Lower lobe of right lung (tissue), 2 donors: ENCODE measurements around the gene CUL1. TPM values are rescaled to one million over a fixed set of nuclear protein-coding genes. Genes with fewer than 3 reads are reported as not detected.

Experiments used
- ATAC-seq, 2 donors: fragments of 200-7000 bp; cut with Tn5 transposase; one replicate each; pipeline ENCODE4 v1.9.1; 2020 to 2022; ENCODE audit warnings: mild to moderate bottlenecking in 2 of 2, moderate library complexity in 2 of 2
- DNase-seq: peaks from one replicate; pipeline ENCODE4 v3.0.0-alpha.2; 2020
- H3K27ac ChIP-seq: fragments of 200-600 bp; one replicate; pipeline ENCODE4 v1.8.0; 2022
- H3K27me3 ChIP-seq: fragments of 200-600 bp; one replicate; pipeline ENCODE4 v1.8.0; 2022; ENCODE audit warnings: low read depth
- H3K36me3 ChIP-seq: fragments of 200-600 bp; one replicate; pipeline ENCODE4 v1.8.0; 2022; ENCODE audit warnings: mild to moderate bottlenecking
- H3K4me1 ChIP-seq: fragments of 200-600 bp; one replicate; pipeline ENCODE4 v1.8.0; 2022
- H3K4me3 ChIP-seq: fragments of 200-600 bp; one replicate; pipeline ENCODE4 v1.8.0; 2022; ENCODE audit warnings: mild to moderate bottlenecking
- H3K9me3 ChIP-seq: fragments of 200-600 bp; one replicate; pipeline ENCODE4 v1.8.0; 2022
- intact Hi-C: fragments of 100-400 bp; cut with DNase I; formaldehyde crosslinking; loops from one replicate; pipeline ENCODE4 v1.11.0; 2022
- total RNA-seq: library from RNA; stranded (reverse); fragmentation: NEBNext Ultra II Directional; extraction: Animal tissue kit (Norgen Biotek cat#: 25700); gene quantifications from one replicate; pipeline ENCODE4 v1.2.1, GENCODE V29; 2021
- TF ChIP-seq, protein P1 (sequence below): fragments of 200-600 bp; IDR thresholded peaks from one replicate; pipeline ENCODE4 v1.8.0; 2022; ENCODE audit warnings: antibody characterized with exemption, mild to moderate bottlenecking
- donor health status: DM: no; HTN: yes; CAD: no; lungs with severe emphysema.

CUL1 gene
- total RNA-seq, 1 donor from 2014 or later = 47.5 TPM

DNA sequence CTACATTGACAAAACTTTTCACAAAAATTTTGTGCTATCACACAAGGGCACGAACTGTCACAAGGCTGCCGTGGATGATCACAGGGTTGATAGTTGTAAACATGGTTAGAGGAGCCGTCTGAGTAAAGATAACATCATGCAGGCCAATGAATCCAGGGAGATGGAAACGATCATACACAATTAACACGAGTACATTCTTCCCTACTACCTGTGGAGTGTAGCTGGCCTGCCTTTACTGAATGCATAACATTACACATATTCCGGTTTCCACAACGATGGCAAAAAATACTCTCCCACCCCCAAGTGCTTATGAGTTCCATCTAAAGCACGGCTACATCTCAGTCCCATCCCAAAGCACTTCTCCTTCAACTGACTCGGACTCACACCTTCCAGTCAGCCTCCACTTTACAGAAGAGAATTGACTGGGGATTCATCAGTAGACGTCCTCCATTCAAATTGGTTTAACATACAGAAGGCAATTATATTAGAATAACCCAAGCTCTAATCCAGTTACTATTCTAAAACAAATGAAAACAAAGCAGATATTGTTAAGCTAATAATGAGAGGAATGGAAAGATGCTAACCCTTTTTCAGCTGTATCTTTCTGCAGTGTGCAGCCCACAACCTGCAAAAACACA lies 116.3 kb downstream of the CUL1 start:
- TF ChIP-seq, protein P1, sequence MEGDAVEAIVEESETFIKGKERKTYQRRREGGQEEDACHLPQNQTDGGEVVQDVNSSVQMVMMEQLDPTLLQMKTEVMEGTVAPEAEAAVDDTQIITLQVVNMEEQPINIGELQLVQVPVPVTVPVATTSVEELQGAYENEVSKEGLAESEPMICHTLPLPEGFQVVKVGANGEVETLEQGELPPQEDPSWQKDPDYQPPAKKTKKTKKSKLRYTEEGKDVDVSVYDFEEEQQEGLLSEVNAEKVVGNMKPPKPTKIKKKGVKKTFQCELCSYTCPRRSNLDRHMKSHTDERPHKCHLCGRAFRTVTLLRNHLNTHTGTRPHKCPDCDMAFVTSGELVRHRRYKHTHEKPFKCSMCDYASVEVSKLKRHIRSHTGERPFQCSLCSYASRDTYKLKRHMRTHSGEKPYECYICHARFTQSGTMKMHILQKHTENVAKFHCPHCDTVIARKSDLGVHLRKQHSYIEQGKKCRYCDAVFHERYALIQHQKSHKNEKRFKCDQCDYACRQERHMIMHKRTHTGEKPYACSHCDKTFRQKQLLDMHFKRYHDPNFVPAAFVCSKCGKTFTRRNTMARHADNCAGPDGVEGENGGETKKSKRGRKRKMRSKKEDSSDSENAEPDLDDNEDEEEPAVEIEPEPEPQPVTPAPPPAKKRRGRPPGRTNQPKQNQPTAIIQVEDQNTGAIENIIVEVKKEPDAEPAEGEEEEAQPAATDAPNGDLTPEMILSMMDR = no peak
- no peaks in the 10 kb centered on the region for H3K9me3 ChIP-seq
- DNase-seq = no peak

DNA sequence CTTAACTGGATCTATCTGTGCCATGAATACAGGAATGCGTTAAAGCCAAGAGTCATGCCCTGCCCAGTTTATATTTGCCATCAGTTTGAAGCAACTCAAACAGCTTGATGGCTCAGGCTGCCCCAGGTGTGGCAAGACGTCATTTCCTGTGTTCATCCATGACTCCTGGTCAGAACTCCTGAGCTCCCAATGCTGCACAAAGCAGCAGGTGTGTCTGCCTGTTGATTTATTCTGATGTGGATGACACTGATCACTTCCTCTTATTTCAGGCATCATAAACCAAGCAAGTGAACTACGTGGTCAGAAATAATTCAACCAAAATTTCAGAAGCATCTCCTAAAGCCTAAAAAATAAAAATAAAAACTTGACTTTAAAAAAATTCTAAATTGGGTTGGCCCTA lies 116.9 kb downstream of the CUL1 start:
- Histone ChIP-seq H3K4me1 (no peaks in the 10 kb centered on the region), H3K4me3 (no peak overlapping the region), H3K27me3 (no peaks in the 10 kb centered on the region), H3K9me3 (no peaks in the 10 kb centered on the region), H3K36me3 (no peaks in the 10 kb centered on the region), H3K27ac (no peak overlapping the region)
- DNase-seq (no peak), ATAC-seq (no peak)
- TF ChIP-seq, protein P1 = no peak
- intact Hi-C loops = no loop called here

More for the DNA sequence above, 116.3 kb downstream of the CUL1 start:
- intact Hi-C loops = no loop called here
- ATAC-seq = no peak
- no peaks in the 10 kb centered on the region for H3K4me1 ChIP-seq
- no peak overlapping the region for H3K4me3 ChIP-seq
- no peaks in the 10 kb centered on the region for H3K27me3 ChIP-seq
- peaks cover 3% of the 10 kb centered on the region for H3K36me3 ChIP-seq
- no peak overlapping the region for H3K27ac ChIP-seq

DNA sequence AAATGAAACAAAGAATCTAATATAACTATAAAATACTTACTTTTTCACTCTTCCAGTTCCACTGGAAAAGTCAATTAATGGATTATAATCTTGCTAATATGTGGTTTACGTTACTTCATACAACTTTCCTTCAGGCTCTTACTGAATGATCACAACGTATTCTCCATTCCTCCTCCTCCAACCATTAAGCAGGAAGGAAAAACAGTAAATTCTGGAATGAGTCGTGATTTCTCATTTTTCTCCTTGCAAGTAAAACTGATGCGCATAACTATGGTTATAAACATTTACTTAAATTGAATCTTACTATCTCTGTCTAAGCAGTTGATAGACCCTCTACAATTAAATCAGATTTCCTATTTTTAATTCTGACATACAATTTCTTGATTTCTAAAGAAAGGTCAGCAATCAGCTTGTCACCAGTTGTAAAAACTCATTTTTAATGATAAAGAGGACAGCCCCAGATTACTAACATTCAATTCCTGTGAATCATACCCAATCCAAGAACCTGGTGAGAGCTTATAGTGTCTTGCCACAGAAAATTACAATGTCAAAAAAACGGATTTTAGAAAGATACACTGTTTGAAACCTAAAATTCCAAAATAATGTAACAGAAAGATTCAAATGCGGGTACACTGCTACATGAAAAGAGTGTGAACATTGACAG lies 121.1 kb downstream of the CUL1 start:
- Histone ChIP-seq H3K27ac (no peak overlapping the region), H3K4me3 (no peak overlapping the region), H3K4me1 (no peaks in the 10 kb centered on the region), H3K9me3 (no peaks in the 10 kb centered on the region), H3K27me3 (no peaks in the 10 kb centered on the region), H3K36me3 (no peaks in the 10 kb centered on the region)
- no peak for ATAC-seq
- TF ChIP-seq, protein P1 = no peak
- intact Hi-C loops = no loop called here
- DNase-seq = no peak

DNA sequence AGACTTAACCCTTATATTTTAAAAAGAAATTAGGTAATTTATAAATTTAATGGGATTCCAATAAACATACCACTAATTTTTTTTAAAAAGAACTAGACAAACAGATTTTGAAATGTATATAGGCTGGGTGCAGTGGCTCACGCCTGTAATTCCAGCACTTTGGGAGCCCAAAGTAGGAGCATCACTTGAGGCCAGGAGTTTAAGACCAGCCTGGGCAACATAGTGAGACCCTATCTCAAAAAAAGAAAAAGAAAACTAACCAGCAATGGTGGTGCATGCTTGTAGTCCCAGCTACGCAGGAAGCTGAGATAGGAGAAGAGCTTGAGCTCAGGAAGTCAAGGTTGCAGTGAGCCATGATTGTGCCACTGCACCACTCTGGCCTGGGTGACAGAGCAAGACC lies 122.7 kb downstream of the CUL1 start:
- TF ChIP-seq, protein P1 = no peak
- H3K27me3 ChIP-seq = no peaks in the 10 kb centered on the region
- intact Hi-C loops = no loop called here
- H3K27ac ChIP-seq = no peak overlapping the region
- no peak for ATAC-seq
- no peaks in the 10 kb centered on the region for H3K9me3 ChIP-seq
- no peak overlapping the region for H3K4me3 ChIP-seq
- no peak for DNase-seq
- no peaks in the 10 kb centered on the region for H3K4me1 ChIP-seq
- H3K36me3 ChIP-seq = no peaks in the 10 kb centered on the region

DNA sequence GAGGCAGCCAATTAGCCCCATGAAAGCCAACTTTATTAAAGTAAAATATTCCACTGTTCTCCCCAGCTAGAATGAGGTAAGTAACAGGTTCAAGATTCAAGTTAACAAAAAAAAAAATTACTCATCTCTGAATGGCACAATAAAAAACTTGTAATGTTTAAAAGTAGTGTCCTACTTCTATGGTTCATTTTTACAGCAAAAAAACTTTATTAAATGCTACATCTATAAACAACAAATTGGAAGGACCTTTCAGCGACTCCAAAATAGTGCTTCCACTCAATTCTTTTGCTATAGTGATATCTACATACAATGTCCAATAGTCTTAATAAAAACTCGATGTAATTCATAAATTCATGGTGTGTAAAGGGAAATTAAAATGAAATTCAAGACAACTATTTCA lies 126.2 kb downstream of the CUL1 start:
- no peak for DNase-seq
- Histone ChIP-seq H3K27ac (no peak overlapping the region), H3K9me3 (no peaks in the 10 kb centered on the region), H3K27me3 (no peaks in the 10 kb centered on the region), H3K36me3 (no peaks in the 10 kb centered on the region), H3K4me1 (no peaks in the 10 kb centered on the region), H3K4me3 (no peak overlapping the region)
- intact Hi-C loops = no loop called here
- TF ChIP-seq, protein P1 = no peak
- ATAC-seq = no peak
